CD4-positive, alpha-beta T cell (primary cell): ENCODE results near the gene TLL1. TPM values are rescaled to one million over a fixed set of nuclear protein-coding genes. Genes with fewer than 3 reads are reported as not detected.

Experiments used
- ATAC-seq: fragments of 200-7000 bp; cut with Tn5 transposase; one replicate; pipeline ENCODE4 v1.10.0; 2022; ENCODE audit warnings: mild to moderate bottlenecking; ENCODE audit not compliant: poor library complexity
- CTCF ChIA-PET: fragments of 350-600 bp; sonication (Branson Sonifier 250); formaldehyde crosslinking; loops from one replicate; lab custom pipeline; 2021; ENCODE audit warnings: antibody characterized with exemption, inconsistent platforms; lab: Charles Lee
- POLR2A ChIA-PET: fragments of 350-600 bp; sonication (Branson Sonifier 250); formaldehyde crosslinking; loops from one replicate; lab custom pipeline; 2021; ENCODE audit warnings: antibody characterized with exemption, inconsistent platforms; lab: Charles Lee
- DNase-seq, 14 experiments: peaks; one replicate each; pipeline ENCODE4 v3.0.0-alpha.2; 2013 to 2020; ENCODE audit warnings: mixed read lengths in 2 of 14
- H3K27ac ChIP-seq, 2 donors: one replicate each; pipeline versions ENCODE4 v1.5.1 to v1.7.0; 2013; ENCODE audit warnings: low read length in 2 of 2, low read depth in 1 of 2, mild to moderate bottlenecking in 1 of 2
- H3K27me3 ChIP-seq, 2 experiments: 1 replicate in 1 of 2; 2 replicates in 1 of 2; pipeline versions ENCODE4 v1.6.1 to v1.7.0; 2013; ENCODE audit warnings: low read length in 2 of 2, control low read depth in 1 of 2, mild to moderate bottlenecking in 1 of 2, moderate library complexity in 1 of 2; ENCODE audit not compliant: insufficient read depth in 2 of 2, control insufficient read depth in 1 of 2
- H3K36me3 ChIP-seq: one replicate; pipeline ENCODE4 v1.6.1; 2013; ENCODE audit warnings: low read length, control low read depth; ENCODE audit not compliant: insufficient read depth
- H3K4me1 ChIP-seq: one replicate; pipeline ENCODE4 v1.6.1; 2013; ENCODE audit warnings: low read length, control low read depth; ENCODE audit not compliant: insufficient read depth
- H3K4me3 ChIP-seq: one replicate; pipeline ENCODE4 v1.5.1; 2013; ENCODE audit warnings: mild to moderate bottlenecking, low read length, moderate library complexity
- H3K9me3 ChIP-seq, 2 experiments: 1 replicate in 1 of 2; 2 replicates in 1 of 2; pipeline versions ENCODE4 v1.6.1 to v1.7.0; 2013; ENCODE audit warnings: low read length in 2 of 2, mild to moderate bottlenecking in 2 of 2, control low read depth in 1 of 2, moderate library complexity in 1 of 2; ENCODE audit not compliant: control insufficient read depth in 1 of 2, insufficient read depth in 1 of 2
- H3K27ac Mint-ChIP-seq: one replicate; pipeline ENCODE4 v1.8.0; 2020; ENCODE audit warnings: mixed read lengths
- H3K27me3 Mint-ChIP-seq: one replicate; pipeline ENCODE4 v1.8.0; 2021; ENCODE audit warnings: mixed read lengths
- H3K36me3 Mint-ChIP-seq: one replicate; pipeline ENCODE4 v1.8.0; 2021; ENCODE audit warnings: low read depth, mixed read lengths
- H3K4me1 Mint-ChIP-seq: one replicate; pipeline ENCODE4 v1.8.0; 2021; ENCODE audit warnings: low read depth, mixed read lengths
- H3K4me3 Mint-ChIP-seq: one replicate; pipeline ENCODE4 v1.8.0; 2020; ENCODE audit warnings: mild to moderate bottlenecking, mixed read lengths
- H3K9me3 Mint-ChIP-seq: one replicate; pipeline ENCODE4 v1.8.0; 2020; ENCODE audit warnings: mixed read lengths
- intact Hi-C, 2 experiments: fragments of 100-400 bp; cut with DNase I in 1 of 2; cut with micrococcal nuclease in 1 of 2; formaldehyde crosslinking; loops; one replicate each; pipeline versions ENCODE4 v1.15.1 to v1.9.0; 2023 to 2025; cut with DNase I, micrococcal nuclease
- total RNA-seq, 174 experiments: library from RNA in 2 of 174; stranded (reverse) in 2 of 174; gene quantifications; one replicate each; pipeline ENCODE4 v1.2.3 and lab custom pipeline; 2021 to 2026
- TF ChIP-seq, protein P1 (sequence below): fragments of 200-600 bp; IDR thresholded peaks from one replicate; pipeline ENCODE4 v1.8.0; 2022; ENCODE audit warnings: antibody characterized with exemption, mild to moderate bottlenecking

Gene TLL1
- total RNA-seq, 2 experiments from 2014 or later: not detected

DNA sequence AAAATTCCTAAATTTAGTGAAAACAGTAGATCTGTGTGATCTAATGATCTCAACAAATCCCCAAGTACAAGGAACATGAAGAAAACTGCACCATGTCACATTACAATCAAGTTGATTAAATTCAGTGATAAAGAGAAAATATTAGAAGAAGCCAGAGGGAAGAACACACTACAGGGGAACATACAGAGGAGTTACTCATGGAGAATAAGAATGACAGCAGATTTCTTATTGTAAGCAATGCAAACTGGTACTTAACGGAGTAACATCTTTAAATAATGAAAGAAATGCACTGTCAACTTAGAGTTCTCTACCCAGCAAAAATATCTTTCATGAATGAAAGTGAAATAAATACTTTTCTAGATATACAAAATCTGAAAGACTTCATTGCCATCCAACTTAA, 21.1 kb downstream of the TLL1 start:
- Histone ChIP-seq H3K4me1 (no peaks in the 10 kb centered on the region), H3K4me3 (no peak overlapping the region), H3K9me3 (peaks cover 0 to 3% of the 10 kb centered on the region in 2 experiments), H3K27ac (no peak overlapping the region), H3K36me3 (no peaks in the 10 kb centered on the region), H3K27me3 (no peaks in the 10 kb centered on the region)
- Mint-ChIP-seq H3K27ac (no peak overlapping the region), H3K9me3 (peaks cover 15% of the 10 kb centered on the region), H3K4me1 (no peaks in the 10 kb centered on the region), H3K4me3 (no peak overlapping the region), H3K36me3 (no peaks in the 10 kb centered on the region), H3K27me3 (no peaks in the 10 kb centered on the region)
- ChIA-PET POLR2A (no interaction called here), CTCF (no interaction called here)
- DNase-seq: no peak
- TF ChIP-seq, protein P1, sequence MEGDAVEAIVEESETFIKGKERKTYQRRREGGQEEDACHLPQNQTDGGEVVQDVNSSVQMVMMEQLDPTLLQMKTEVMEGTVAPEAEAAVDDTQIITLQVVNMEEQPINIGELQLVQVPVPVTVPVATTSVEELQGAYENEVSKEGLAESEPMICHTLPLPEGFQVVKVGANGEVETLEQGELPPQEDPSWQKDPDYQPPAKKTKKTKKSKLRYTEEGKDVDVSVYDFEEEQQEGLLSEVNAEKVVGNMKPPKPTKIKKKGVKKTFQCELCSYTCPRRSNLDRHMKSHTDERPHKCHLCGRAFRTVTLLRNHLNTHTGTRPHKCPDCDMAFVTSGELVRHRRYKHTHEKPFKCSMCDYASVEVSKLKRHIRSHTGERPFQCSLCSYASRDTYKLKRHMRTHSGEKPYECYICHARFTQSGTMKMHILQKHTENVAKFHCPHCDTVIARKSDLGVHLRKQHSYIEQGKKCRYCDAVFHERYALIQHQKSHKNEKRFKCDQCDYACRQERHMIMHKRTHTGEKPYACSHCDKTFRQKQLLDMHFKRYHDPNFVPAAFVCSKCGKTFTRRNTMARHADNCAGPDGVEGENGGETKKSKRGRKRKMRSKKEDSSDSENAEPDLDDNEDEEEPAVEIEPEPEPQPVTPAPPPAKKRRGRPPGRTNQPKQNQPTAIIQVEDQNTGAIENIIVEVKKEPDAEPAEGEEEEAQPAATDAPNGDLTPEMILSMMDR: no peak
- no peak for ATAC-seq
- intact Hi-C loops: no loop called here

DNA sequence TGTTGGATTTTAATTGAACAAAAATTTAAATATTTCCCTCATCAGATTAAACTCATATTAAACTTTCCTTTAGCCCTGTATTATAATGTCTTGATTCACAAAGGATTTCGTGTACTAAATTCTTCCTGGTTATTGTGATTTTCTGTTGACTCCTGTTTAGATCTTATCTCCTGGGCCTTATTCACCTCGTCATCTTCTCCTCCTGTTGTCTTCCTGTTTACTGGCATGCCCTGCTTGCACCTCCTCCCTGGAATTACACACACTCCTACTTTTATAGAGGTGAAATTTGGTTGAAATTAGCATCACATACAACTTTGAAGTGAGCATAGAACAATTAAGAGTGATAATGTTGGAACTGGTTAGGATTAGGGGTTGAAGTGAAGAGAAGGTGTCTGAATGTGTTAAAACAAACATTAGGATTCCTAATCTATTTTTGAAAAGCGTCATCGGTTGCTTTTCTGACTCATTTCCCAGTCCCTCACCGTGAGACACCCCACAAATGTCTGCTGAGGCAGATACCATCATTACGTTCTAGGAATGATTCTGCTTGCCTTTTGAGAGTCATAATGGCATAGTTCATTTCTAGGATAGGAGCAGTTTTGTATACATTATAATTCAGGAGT, 32.5 kb downstream of the TLL1 start:
- Histone ChIP-seq H3K27me3 (no peaks in the 10 kb centered on the region), H3K4me3 (no peak overlapping the region), H3K4me1 (no peaks in the 10 kb centered on the region), H3K27ac (no peak overlapping the region), H3K9me3 (peaks cover 0 to 6% of the 10 kb centered on the region in 2 experiments), H3K36me3 (no peaks in the 10 kb centered on the region)
- Mint-ChIP-seq H3K4me1 (no peaks in the 10 kb centered on the region), H3K9me3 (no peaks in the 10 kb centered on the region), H3K27ac (no peak overlapping the region), H3K4me3 (no peak overlapping the region), H3K27me3 (no peaks in the 10 kb centered on the region), H3K36me3 (no peaks in the 10 kb centered on the region)
- DNase-seq (no peak), ATAC-seq (no peak)
- POLR2A ChIA-PET: no interaction called here
- TF ChIP-seq, protein P1: no peak
- intact Hi-C loops: no loop called here
- CTCF ChIA-PET: no interaction called here

DNA sequence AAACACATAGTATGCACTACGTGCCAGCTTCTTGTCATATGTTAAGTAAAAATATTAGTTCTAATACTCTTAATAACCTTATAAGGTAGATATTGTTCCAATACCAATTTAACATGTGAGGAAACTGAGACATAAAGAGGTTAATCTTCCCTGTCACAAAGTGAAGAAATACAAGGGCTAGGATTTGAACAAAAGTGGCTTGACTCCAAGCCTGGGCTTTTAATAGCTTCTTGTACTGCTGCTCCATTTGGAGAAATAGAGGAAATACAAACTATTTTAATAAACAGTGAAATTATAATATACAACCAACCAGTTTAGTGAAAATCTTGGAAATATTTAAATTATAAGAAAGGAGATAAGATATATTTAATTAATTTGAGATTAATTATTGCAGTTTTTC, 33.2 kb downstream of the TLL1 start:
- Mint-ChIP-seq H3K36me3 (no peaks in the 10 kb centered on the region), H3K27ac (no peak overlapping the region), H3K4me3 (no peak overlapping the region), H3K27me3 (no peaks in the 10 kb centered on the region), H3K9me3 (peaks cover 2% of the 10 kb centered on the region), H3K4me1 (no peaks in the 10 kb centered on the region)
- H3K27ac ChIP-seq: no peak overlapping the region
- no peak overlapping the region for H3K4me3 ChIP-seq
- intact Hi-C loops: no loop called here
- peaks cover 0 to 6% of the 10 kb centered on the region in 2 experiments for H3K9me3 ChIP-seq
- ChIA-PET POLR2A (no interaction called here), CTCF (interaction anchor here (0.5 kb wide), 1 partner anchor 13 kb away, joined by 3 read pairs; no protein-coding TSS in a partner anchor)
- no peaks in the 10 kb centered on the region for H3K27me3 ChIP-seq
- H3K4me1 ChIP-seq: no peaks in the 10 kb centered on the region
- H3K36me3 ChIP-seq: no peaks in the 10 kb centered on the region
- ATAC-seq (no peak), DNase-seq (no peak)
- TF ChIP-seq, protein P1: no peak
